K562 (cell line): Measurements from ENCODE around the gene WDR55. TPM values are rescaled to one million over a fixed set of nuclear protein-coding genes. Genes with fewer than 3 reads are reported as not detected.
A peak's percentile ranks its signal among the peaks of the same experiment; 100 is the strongest.

Source experiments
- FIP1L1 ChIP-seq: fragments of 200-400 bp; formaldehyde crosslinking; IDR thresholded peaks from 2 replicates; pipeline ENCODE4 v1.6.1; 2018; ENCODE audit warnings: mild to moderate bottlenecking, low read depth, low read length; ENCODE audit not compliant: poor library complexity, severe bottlenecking
- GABPB2 ChIP-seq: fragments of 250-450 bp; sonication (Bioruptor Pico); conservative IDR thresholded peaks from 2 replicates; pipeline ENCODE4 v1.5.1; 2021; ENCODE audit warnings: mild to moderate bottlenecking
- NRF1 ChIP-seq, 2 experiments: fragments of 450-650 bp; IDR thresholded peaks in 1 of 2; conservative IDR thresholded peaks in 1 of 2; 2 replicates each; pipeline ENCODE4 v1.6.1; 2014; ENCODE audit warnings: mild to moderate bottlenecking in 2 of 2
- RBM14 ChIP-seq: fragments of 200-400 bp; formaldehyde crosslinking; IDR thresholded peaks from 2 replicates; pipeline ENCODE4 v1.6.1; 2018; ENCODE audit warnings: low read depth, mild to moderate bottlenecking, low read length, moderate library complexity, borderline replicate concordance; ENCODE audit not compliant: insufficient read depth
- SIX5 ChIP-seq, 2 experiments: IDR thresholded peaks; 2 replicates each; pipeline ENCODE4 v1.6.1; 2011; ENCODE audit warnings: low read length in 2 of 2, borderline replicate concordance in 1 of 2, low read depth in 1 of 2, mild to moderate bottlenecking in 1 of 2, moderate library complexity in 1 of 2; ENCODE audit not compliant: insufficient read depth in 1 of 2
- TCF7 ChIP-seq: sonication (generic); IDR thresholded peaks from 2 replicates; pipeline ENCODE4 v1.6.1; 2016; ENCODE audit warnings: antibody characterized with exemption, borderline replicate concordance
- ZNF253 ChIP-seq: fragments of 250-450 bp; sonication (Bioruptor Pico); conservative IDR thresholded peaks from 2 replicates; pipeline ENCODE4 v1.6.1; 2021; ENCODE audit warnings: mild to moderate bottlenecking
- ZNF354B ChIP-seq: fragments of 250-450 bp; sonication (Bioruptor Pico); IDR thresholded peaks from 2 replicates; pipeline ENCODE4 v1.4.0; 2020
- polyA plus RNA-seq, 8 experiments: library from polyadenylated mRNA; depleted of rRNA in 4 of 8; stranded (reverse) in 5 of 8; unstranded in 3 of 8; fragments of >200 nt; fragmentation: Nextera tagmentation in 2 of 8; fragmentation: Illumina TruSeq in 1 of 8; extraction: Ambion mirVana in 2 of 8; extraction: Trizol in 1 of 8; gene quantifications; 2 replicates each; pipeline versions ENCODE4 v1.2.1 to v1.2.3, GENCODE V29; 2011 to 2014; ENCODE audit warnings: inconsistent platforms in 1 of 8, missing spikeins in 1 of 8
- total RNA-seq, 7 experiments: library from RNA; depleted of rRNA in 6 of 7; stranded (reverse); fragments of >200 nt in 6 of 7; fragmentation: Illumina TruSeq in 2 of 7; extraction: Trizol in 2 of 7; gene quantifications; 2 replicates each; pipeline versions ENCODE4 v1.2.1 to v1.2.3, GENCODE V29; 2011 to 2021; ENCODE audit warnings: low replicate concordance in 1 of 7
- TF ChIP-seq, protein P1 (sequence below): fragments of 450-650 bp; IDR thresholded peaks from 2 replicates; pipeline ENCODE4 v1.6.1; 2017; ENCODE audit warnings: antibody characterized with exemption
- TF ChIP-seq, protein P2 (sequence below): fragments of 250-450 bp; sonication (Bioruptor Pico); IDR thresholded peaks from 2 replicates; pipeline ENCODE4 v1.4.0; 2020; ENCODE audit warnings: borderline replicate concordance
- TF ChIP-seq, protein P3 (sequence below): fragments of 250-450 bp; sonication (Bioruptor Pico); IDR thresholded peaks from 2 replicates; pipeline ENCODE4 v1.5.0; 2021; ENCODE audit warnings: mild to moderate bottlenecking, moderate library complexity
- TF ChIP-seq, protein P4 (sequence below): fragments of 450-650 bp; formaldehyde crosslinking; IDR thresholded peaks from 2 replicates; pipeline ENCODE4 v1.4.0; 2020; ENCODE audit warnings: mild to moderate bottlenecking, mixed read lengths
- TF ChIP-seq, protein P5 (sequence below): sonication (generic); IDR thresholded peaks from 2 replicates; pipeline ENCODE4 v1.6.1; 2016

The WDR55 gene
- total and polyA plus RNA-seq, 9 of the 15 experiments (the other 6 are each of a cell fraction or from before 2014, with no cell fraction given), result 5.2 to 45.0 (median 29.3) TPM

DNA sequence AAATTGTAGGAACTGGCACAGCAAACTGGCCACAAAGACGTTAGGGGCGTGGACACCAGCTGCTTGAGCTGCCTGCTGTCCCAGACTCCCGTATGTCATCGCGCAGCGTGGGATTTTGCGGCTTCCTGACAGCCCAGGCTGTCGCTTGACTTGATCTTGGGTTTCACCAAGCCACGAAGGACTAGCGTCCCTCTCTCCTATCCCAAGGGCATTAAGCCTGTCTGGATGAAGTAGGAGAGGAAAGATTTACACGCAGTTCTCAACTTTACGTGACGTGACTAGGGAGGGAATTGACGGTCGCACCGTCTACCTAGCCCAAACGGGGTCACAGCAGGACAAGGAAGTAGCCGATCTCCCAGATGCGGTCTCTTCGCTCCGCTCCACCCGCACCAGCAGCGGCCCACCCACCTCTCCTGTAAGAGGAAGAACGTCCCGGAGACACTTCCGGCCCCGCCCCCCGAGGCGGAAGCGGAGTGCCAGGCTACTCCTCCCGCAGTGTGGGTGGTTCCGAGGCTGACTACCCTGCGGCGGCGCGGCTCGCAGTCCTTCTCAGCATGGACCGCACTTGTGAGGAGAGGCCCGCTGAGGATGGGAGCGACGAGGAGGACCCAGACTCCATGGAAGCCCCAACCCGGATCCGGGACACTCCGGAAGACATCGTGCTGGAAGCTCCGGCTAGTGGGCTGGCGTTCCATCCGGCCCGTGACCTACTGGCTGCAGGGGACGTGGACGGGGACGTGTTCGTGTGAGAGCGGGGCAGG, at the start of gene WDR55 (continued):
- TF ChIP-seq, protein P1, sequence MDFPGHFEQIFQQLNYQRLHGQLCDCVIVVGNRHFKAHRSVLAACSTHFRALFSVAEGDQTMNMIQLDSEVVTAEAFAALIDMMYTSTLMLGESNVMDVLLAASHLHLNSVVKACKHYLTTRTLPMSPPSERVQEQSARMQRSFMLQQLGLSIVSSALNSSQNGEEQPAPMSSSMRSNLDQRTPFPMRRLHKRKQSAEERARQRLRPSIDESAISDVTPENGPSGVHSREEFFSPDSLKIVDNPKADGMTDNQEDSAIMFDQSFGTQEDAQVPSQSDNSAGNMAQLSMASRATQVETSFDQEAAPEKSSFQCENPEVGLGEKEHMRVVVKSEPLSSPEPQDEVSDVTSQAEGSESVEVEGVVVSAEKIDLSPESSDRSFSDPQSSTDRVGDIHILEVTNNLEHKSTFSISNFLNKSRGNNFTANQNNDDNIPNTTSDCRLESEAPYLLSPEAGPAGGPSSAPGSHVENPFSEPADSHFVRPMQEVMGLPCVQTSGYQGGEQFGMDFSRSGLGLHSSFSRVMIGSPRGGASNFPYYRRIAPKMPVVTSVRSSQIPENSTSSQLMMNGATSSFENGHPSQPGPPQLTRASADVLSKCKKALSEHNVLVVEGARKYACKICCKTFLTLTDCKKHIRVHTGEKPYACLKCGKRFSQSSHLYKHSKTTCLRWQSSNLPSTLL, result no peak
- TF ChIP-seq NRF1 (conservative IDR thresholded peaks at IDR 0.05 in 1 of 2, IDR thresholded peaks at IDR 0.05 in 1 of 2), result peak; percentile 86 to 88
- TF ChIP-seq, protein P2, sequence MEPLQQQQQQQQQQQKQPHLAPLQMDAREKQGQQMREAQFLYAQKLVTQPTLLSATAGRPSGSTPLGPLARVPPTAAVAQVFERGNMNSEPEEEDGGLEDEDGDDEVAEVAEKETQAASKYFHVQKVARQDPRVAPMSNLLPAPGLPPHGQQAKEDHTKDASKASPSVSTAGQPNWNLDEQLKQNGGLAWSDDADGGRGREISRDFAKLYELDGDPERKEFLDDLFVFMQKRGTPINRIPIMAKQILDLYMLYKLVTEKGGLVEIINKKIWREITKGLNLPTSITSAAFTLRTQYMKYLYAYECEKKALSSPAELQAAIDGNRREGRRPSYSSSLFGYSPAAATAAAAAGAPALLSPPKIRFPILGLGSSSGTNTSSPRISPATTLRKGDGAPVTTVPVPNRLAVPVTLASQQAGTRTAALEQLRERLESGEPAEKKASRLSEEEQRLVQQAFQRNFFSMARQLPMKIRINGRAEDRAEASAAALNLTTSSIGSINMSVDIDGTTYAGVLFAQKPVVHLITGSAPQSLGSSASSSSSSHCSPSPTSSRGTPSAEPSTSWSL, result 0 out of 2 replicates have a peak, but pooled peaks have one; percentile 56
- TF ChIP-seq, protein P3, sequence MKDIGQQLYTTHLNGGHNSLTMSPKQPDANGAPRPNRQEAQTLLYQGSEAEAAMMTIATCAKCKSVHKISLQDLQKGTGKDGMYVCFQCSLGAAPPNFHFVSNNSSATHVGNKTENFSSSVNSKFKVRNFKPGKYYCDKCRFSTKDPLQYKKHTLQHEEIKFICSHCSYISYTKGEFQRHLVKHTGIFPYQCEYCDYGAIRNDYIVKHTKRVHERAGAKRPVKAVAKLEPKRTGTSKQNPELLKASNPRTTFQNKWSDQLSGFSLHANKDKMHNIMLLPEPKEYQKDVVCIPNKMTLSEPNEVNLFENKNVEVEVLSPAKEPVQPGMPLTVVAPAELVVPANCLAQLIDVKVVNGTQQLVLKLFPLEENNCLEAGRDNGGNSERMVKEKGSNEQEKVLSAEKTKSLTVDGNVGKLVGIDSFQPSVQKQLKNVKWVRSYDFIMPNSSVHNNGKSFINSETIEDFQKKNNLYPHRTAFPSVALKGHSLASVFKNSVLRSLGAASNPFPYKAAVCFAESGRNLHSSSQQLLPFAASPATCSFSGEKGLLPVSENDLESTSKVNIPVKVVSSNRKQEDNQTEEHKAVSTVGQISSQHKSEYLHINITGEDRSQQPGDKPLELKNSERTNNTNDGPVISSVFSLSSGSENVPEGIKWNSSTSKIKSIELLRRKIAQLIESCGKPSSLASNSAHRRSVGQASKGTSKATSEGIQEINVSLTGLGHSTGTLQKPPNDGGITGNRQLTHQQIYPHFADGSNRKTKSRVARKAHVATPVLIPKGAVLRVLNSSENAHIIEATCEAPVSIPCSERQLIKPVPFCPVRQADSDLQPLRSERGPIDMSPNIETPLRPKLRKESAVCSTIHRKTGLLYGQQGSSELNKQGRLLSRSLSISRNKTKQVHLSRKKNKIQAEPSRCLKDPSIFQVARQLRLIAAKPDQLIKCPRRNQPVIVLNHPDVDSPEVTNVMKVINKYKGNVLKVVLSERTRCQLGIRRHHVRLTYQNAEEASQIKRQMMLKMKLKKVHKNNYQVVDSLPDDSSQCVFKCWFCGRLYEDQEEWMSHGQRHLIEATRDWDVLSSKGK (CRISPR knock-in tag), result no peak
- no peak for TF ChIP-seq GABPB2 (CRISPR knock-in tag)
- TF ChIP-seq SIX5 (IDR thresholded peaks at IDR 0.05; ENCODE audit: borderline replicate concordance in 1 of 2, insufficient read depth in 1 of 2, low read depth in 1 of 2, low read length in 2 of 2), result no peak
- TF ChIP-seq ZNF253 (CRISPR knock-in tag), result no peak
- no peak for TF ChIP-seq ZNF354B (CRISPR knock-in tag)
- 0 out of 2 replicates have a peak, but pooled peaks have one; percentile 17 for TF ChIP-seq TCF7
- TF ChIP-seq, protein P4, sequence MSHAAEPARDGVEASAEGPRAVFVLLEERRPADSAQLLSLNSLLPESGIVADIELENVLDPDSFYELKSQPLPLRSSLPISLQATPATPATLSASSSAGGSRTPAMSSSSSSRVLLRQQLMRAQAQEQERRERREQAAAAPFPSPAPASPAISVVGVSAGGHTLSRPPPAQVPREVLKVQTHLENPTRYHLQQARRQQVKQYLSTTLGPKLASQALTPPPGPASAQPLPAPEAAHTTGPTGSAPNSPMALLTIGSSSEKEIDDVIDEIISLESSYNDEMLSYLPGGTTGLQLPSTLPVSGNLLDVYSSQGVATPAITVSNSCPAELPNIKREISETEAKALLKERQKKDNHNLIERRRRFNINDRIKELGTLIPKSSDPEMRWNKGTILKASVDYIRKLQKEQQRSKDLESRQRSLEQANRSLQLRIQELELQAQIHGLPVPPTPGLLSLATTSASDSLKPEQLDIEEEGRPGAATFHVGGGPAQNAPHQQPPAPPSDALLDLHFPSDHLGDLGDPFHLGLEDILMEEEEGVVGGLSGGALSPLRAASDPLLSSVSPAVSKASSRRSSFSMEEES (CRISPR knock-in tag), result no peak
- TF ChIP-seq FIP1L1, result no peak
- no peak for TF ChIP-seq RBM14
- TF ChIP-seq, protein P5, sequence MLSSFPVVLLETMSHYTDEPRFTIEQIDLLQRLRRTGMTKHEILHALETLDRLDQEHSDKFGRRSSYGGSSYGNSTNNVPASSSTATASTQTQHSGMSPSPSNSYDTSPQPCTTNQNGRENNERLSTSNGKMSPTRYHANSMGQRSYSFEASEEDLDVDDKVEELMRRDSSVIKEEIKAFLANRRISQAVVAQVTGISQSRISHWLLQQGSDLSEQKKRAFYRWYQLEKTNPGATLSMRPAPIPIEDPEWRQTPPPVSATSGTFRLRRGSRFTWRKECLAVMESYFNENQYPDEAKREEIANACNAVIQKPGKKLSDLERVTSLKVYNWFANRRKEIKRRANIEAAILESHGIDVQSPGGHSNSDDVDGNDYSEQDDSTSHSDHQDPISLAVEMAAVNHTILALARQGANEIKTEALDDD, result peak; percentile 41; the same call in 1 of the 2 replicates
